GM21360 (cell line): ENCODE measurements around the gene ACER3.
"Not testable (repeated sequence)": the region's sequence is repeated elsewhere in the genome, so short reads cannot be mapped to it uniquely, and the experiment has no call there.

Source experiments
- ATAC-seq: cut with Tn5 transposase; IDR thresholded peaks from one replicate; pipeline ENCODE4 v1.9.1; 2021; ENCODE audit warnings: mild to moderate bottlenecking, moderate library complexity; ENCODE audit not compliant: unreplicated experiment

ACER3 gene

GRCh38 chr11:76863196-76863777 is 2.6 kb downstream of the ACER3 start:
- ATAC-seq: no peak

DNA sequence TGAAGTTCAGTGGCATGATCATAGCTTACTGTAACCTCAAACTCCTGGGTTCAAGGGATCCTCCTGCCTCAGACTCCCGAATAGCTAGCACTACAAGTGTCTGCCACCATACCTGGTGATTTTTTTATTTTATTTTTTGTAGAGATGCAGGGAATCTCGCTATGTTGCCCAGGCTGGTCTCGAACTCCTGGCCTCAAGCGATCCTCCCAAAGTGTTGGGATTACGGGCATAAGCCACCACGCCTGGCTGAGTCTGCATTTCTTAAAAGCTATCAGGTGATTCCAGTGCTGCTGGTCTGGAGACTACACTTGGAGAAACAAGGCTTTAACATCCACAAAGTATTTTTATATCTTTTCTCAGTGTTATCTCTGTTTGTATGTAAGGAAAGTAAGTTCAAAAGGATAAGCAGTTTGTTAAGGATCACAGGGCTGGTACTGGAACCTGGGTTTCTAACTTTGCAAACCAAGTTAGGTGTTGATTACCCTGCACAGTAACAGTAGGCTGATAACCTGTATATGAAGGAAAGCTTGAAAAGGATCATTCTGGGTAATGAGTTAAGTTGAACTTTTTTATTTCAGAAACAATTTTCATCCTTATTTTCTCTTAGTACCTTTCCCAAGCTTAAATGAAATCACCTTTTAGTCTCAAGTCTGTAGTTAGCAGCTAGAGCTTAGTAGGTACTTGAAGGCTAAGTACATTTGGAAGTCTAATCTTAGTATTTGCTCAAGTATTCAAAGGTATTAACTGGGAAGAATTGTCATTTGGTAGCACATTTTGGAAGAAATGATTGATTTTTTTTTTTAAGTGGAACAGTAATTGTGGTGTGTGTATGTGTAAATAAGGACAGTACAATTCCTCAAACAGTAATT is 12.5 kb downstream of the ACER3 start:
- ATAC-seq: no peak

- no peak for ATAC-seq
These were observed 17.3 kb downstream of the ACER3 start for GRCh38 chr11:76878014-76878413.

DNA sequence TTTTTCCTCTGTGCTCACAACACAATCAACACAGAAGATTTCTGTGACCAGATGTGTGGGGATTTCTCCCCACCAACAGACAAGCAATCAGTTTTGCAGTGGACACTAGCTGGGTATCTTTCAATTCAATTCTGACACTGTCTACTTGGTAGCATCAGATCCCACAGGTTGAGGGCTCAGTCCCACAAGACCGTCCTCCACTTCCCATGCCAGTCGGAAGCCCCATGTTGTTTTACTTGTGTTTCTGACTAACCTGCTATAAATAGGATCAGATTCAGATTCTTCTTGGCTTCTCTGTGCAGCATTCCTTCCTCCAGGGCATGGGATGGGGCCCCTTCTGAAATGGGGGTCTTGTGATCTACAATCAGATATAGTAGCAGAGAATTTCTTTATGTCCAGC is 19.6 kb downstream of the ACER3 start:
- no peak for ATAC-seq

- no peak for ATAC-seq
These were observed 20.2 kb downstream of the ACER3 start for GRCh38 chr11:76880956-76881355.

GRCh38 chr11:76885390-76886097 is 24.8 kb downstream of the ACER3 start:
- no peak for ATAC-seq

DNA sequence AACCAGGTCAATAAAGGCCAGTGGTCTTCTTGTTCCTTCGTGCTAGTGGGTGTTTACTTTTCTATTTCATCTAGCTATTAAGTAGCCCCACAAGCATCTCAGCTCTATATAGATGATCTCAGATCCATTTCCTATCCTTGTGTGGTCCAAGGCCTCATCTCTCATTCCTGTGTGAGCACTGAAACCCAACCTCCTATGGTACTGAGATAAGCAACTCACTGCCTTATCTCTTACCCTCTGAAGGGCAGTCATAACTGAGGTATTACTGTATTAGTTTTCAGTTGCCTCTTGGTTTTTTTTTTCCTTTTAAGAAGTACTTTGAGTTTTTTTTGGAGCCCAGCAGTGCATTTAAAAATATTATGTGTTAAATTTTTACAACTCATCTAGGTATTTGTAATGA is 28.3 kb downstream of the ACER3 start:
- ATAC-seq: no peak

- no peak for ATAC-seq
These were observed 28.8 kb downstream of the ACER3 start for GRCh38 chr11:76889411-76889975.

GRCh38 chr11:76890329-76890728 is 29.6 kb downstream of the ACER3 start:
- no peak for ATAC-seq

- ATAC-seq: no peak
These were observed 30.6 kb downstream of the ACER3 start for GRCh38 chr11:76891285-76891684.

GRCh38 chr11:76891793-76892192 is 31.1 kb downstream of the ACER3 start:
- ATAC-seq: no peak

DNA sequence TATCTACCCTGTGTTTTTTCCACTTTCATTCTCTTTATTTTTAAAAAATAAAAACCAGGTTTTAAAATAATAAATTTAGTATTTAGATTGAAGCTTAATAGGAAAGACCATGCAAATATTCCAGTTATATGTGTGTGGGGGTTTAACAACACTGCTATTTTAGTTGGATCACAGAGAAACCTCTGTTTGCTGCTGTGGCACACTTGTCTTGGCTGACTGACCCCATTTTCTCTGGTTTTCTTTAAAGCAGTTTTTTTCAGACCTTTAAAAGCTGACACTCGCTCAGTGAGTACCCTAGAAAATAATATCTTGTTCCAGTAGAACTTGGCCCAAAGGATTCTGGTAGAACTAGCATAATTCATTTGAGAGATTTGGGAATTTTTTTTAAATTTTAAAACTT is 31.6 kb downstream of the ACER3 start:
- ATAC-seq: no peak

DNA sequence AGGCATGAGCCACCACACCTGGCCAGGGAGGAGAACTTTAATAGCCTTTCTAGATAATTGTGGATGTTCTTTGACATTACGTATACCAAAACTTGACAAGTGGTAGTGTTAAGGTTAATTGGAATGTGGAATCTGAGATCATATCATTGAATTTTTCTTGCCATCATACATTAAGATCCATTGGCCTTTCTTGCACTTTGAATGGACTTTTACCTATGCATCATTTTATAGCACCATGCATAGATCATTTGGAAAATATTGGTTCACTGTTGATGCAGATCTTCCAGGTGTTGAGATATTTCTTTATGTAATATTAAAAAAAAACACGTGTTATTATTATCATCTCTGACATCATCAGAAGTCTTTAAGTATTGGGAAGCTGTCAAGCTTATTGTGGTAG is 36.5 kb downstream of the ACER3 start:
- no peak for ATAC-seq

GRCh38 chr11:76901144-76901543 is 40.4 kb downstream of the ACER3 start:
- ATAC-seq: no peak

DNA sequence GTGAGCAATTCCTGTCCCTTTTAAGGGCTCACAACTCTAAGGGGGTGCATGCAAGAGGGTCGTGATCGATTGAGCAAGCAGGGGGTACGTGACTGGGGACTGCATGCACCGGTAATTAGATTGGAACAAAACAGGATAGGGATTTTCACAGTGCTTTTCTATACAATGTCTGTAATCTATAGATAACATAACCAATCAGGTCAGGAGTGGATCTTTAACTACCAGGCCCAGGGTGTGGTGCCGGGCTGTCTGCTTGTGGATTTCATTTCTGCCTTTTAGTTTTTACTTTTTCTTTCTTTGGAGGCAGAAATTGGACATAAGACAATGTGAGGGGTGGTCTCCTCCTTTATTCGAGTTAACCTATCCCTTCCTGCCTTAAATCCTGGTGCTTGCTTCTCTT is 40.9 kb downstream of the ACER3 start:
- not testable (repeated sequence) for ATAC-seq

GRCh38 chr11:76902121-76903014 is 41.6 kb downstream of the ACER3 start:
- ATAC-seq: no peak

GRCh38 chr11:76903325-76903724 is 42.6 kb downstream of the ACER3 start:
- no peak for ATAC-seq

GRCh38 chr11:76910620-76911414 is 50.1 kb downstream of the ACER3 start:
- no peak for ATAC-seq

DNA sequence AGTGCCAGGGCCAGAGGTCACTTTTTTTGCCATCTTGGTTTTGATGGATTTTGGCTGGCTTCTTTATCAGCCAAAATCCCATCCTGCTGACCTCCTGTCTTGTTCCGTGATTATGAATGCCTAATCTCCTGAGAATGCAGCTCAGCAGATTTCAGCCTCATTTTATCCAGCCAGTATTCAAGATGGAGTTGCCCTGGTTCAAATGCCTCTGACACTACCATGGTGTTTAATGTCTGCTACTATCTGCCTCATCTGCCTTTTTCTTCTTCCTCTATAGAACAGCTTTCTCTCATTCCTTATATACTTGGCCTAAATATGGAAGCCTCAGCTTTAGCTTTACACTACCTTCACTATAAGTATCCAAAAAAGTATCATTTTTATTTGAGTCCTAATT is 50.7 kb downstream of the ACER3 start:
- no peak for ATAC-seq

DNA sequence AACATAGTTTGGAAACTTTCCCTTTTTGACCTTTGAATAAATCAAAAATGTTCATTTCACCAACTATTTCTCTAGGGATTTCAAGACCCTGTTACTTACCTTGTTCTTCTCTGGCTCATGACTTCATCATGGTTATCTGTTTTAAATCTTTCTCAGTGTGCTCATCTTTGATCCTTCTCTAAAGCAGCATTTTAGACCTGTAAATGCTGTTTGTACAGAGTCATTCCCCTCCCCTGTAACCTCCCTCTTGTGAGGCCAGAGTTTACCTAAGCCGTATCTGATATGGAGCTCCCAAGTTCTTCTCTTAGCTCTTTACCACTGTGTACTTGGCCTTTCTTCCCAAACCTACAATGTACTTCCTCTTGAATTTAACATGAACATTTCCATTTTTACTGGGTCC is 56.0 kb downstream of the ACER3 start:
- ATAC-seq: no peak
